HG02571 (cell line): ENCODE results near the gene MT1M.
"Not testable (repeated sequence)": the region's sequence is repeated elsewhere in the genome, so short reads cannot be mapped to it uniquely, and the experiment has no call there.

ENCODE experiments used
- ATAC-seq: cut with Tn5 transposase; IDR thresholded peaks from one replicate; pipeline ENCODE4 v1.9.1; 2021; ENCODE audit warnings: mild to moderate bottlenecking, moderate library complexity; ENCODE audit not compliant: unreplicated experiment

The MT1M gene

DNA sequence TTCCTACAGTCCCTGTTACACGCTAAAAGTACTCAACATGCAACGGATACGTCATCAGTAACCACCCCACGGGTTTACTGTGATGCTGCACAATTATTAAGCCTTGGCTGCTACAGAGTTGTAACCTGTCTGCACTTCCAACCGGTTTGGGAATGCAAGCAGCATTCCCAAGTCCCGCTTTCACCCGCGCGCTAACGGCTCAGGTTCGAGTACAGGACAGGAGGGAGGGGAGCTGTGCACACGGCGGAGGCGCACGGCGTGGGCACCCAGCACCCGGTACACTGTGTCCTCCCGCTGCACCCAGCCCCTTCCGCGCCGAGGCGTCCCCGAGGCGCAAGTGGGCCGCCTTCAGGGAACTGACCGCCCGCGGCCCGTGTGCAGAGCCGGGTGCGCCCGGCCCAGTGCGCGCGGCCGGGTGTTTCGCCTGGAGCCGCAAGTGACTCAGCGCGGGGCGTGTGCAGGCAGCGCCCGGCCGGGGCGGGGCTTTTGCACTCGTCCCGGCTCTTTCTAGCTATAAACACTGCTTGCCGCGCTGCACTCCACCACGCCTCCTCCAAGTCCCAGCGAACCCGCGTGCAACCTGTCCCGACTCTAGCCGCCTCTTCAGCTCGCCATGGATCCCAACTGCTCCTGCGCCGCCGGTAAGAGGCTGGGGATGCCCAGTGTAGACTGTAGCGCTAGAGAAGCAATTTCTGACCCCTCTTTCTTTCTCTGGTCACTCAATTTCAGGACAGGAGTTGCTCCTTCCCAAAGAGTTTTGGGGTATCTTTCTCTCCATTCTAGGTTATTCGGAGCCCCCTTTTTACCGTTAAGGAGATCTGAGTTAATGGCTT is 24.2 kb upstream of the MT1M start, which contains the start of gene MT2A:
Gene MT2A, plus strand, starts transcription at position 542 of the 833 bp plus-strand sequence. Its CDS starts 72 bp downstream, at position 614.
- peak; percentile 88 for ATAC-seq

GRCh38 chr16:56608876-56609462 is 23.5 kb upstream of the MT1M start:
- no peak for ATAC-seq

DNA sequence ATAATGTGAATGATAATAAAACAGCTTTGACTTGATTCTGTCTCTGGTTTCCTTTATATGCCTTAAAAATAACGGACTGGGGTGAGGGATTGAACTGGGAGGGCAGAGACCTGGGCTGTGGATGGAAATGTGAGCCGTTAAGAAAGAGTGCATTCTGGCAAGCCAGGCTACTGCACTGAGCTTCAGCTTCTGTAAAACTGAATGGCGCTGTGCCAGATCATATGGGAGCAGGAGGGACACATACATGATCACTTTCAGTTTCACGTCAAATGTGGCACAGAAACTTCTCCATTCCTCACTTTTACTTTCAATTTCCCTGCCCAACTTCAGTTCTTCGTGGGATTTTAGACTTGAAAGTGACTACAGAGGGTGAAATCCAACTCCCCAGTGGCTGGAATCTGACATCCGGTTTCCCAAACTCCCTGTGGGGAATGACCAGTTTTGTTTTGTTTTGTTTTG is 23.0 kb upstream of the MT1M start:
- peak; percentile 42 for ATAC-seq

GRCh38 chr16:56610017-56610608 is 22.3 kb upstream of the MT1M start:
- no peak for ATAC-seq

DNA sequence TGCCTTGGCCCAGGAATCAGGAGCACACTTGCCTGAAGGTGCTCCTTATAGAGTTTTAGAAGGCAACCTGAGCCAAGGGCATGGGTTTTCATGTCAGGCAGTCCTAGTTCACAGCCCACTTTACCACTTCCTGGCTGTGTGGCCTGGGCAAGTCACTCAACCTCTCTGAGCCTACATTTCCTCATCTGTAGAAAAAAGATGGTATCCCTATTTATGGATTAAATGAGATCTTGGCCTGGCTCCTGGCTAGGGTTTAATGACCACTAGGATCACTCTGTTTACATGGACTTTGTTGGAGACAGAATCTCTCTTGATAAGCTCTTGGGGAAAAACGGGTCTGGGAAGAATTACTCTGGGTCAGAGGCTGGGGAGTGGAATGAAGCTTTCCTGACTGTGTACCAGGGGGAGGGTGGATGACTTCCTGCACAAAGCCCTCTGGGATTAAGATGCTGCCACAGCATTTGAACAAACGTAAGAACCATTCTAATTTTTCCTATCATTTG is 21.8 kb upstream of the MT1M start:
- ATAC-seq: no peak

DNA sequence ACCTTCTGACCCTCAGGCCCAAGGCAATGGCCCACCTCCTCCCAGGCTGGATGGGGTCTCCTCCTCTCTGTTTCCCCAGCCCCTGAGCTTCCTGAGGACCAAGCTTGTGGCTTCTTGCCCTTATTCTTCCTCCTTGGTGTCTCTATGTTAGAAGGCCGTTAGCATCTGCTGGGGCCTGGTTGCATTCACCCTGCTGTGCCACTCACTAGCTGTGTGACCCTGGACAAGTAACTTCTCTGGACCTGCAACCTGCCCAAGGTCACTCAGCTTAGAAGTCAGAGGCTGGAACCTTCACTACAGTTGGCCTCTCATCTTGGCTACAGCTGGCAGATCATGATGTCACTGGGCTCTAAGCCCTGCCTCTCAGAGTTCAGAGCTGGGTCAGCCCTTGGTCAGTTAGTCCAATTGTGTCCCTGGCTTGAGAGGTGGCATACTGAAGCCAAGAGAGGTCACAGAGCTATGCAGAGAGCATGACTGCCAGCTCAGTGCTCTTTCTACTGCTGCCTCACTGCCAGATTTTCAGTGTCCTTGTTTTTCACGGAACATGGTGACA is 21.1 kb upstream of the MT1M start:
- ATAC-seq: no peak

DNA sequence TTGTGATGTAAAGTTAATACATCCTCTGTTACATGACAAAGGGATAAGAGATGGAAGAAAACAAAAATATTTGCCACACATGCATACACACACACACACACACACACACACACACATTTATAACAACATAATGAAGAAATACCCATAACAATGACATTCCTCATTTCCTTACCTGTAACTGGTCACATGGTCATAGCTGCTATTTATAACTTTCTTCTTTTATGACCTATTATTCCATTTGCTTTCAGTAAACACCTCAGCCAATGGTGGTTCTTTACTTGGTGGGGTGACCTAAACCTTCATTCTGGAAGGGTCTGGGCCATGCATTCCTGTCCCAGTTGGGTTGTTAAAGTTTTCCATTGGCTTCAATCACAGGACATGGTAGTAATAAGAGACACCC is 18.8 kb upstream of the MT1M start:
- ATAC-seq: no peak

GRCh38 chr16:56614549-56614991 is 17.9 kb upstream of the MT1M start:
- ATAC-seq: no peak

GRCh38 chr16:56615353-56615752 is 17.1 kb upstream of the MT1M start:
- no peak for ATAC-seq

DNA sequence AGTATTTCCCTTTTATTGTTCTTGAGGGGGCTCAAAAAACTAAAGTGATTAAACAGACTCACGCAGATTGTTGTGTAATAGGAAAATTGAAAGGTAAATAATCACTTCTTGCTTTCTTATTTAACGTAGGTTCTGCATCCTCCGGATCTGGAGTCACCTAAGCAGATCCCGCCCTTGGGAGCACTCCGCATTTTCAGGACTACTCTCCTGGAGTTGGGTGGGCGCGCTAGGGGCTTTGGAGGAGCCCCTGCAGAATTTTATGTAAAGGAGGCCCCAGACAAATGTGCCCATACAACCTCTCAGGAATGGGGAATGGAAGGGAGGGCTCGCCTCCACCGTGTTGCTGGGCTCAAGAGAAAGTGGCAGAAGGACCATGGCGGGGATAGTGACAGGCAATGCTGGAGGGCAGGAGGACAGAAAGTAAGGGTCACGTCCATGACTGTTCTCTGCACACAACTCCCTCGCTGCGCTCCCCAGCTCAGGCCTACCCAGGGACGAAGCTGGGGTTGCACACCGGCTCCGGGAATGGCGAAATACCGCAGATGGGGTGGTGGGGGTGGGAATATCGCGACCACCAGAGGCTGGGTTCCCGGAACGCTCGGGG is 15.7 kb upstream of the MT1M start:
- no peak for ATAC-seq

DNA sequence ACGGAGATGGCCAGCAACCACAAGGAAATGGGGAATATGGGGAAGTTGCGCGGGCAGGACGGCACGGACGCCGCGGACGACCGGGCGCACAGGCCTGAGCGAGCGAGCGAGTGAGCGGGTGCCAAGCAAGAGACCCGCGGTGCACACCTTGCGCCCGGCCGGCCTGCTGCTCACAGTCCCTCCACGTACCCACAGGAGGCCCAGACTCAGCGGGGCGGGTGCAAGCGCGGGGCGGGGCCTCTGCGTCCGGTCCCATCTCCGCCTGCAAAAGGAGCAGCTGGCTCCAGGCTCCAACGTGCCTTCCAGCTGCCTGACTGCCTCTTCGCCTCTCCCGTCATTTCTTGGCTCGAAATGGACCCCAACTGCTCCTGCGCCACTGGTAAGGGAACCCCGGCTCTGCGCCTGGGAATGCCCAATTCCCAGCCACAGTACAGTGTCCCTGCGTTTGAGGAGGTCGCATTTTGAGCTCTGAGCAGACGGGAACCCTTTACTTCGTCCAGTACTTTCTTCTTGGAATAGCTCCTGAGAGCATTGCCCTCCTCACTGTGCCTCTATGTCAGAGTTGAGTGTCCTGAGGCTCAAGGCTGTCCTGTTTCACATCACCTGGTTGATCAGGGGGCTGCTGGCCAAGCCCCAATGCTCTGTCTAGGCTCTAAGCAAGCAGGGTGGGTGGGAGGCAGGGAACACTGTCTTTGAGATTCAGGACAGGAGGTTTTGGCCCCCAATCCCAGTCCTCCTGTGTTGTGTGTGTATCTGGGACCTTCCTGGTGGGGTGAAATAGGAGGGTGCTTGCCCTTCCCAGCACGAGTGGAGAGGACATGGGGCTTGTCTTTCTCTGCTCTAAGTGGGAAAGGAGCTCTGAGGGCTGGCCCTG is 15.0 kb upstream of the MT1M start:
- ATAC-seq: no peak

GRCh38 chr16:56618138-56618537 is 14.3 kb upstream of the MT1M start:
- no peak for ATAC-seq

GRCh38 chr16:56620339-56620897 is 12.0 kb upstream of the MT1M start:
- no peak for ATAC-seq

- not testable (repeated sequence) for ATAC-seq
Observed at GRCh38 chr16:56621665-56622445, 10.6 kb upstream of the MT1M start.

GRCh38 chr16:56623184-56623583 is 9.3 kb upstream of the MT1M start:
- not testable (repeated sequence) for ATAC-seq

DNA sequence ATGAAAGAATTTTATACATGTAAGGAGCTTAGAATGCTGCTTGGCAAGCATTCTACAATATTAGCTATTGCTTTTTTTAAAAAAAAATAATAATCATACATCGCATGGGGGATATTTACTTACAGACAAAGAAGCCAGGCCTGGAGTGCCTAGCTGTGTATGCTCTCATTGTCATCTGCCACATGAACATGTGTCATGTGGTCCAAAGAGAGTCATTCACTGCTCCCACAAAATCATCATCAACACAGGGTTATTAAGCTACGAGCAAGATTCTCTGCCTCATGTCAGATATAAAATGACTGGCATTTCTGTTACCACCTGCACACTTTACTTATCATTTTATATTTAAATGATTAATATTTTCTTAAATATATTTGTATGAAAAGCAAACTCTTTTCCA is 8.8 kb upstream of the MT1M start:
- ATAC-seq: no peak

GRCh38 chr16:56625140-56625942 is 7.1 kb upstream of the MT1M start, which contains the start of gene MT1E:
Gene MT1E, plus strand, starts transcription at chr16:56625781. Its CDS starts 71 bp downstream, at chr16:56625852.
- ATAC-seq: no peak
